Stimulated activated CD4-positive, alpha-beta T cell treated with anti-CD3 and anti-CD28 coated beads, Interleukin-2, amount 100 ng/mL, for 4 hours (primary cell): ENCODE data around the gene NXPH3.
"Not testable (repeated sequence)": the region's sequence is repeated elsewhere in the genome, so short reads cannot be mapped to it uniquely, and the experiment has no call there.

Source experiments
- DNase-seq: peaks from one replicate; pipeline ENCODE4 v3.0.0-alpha.2; 2020; ENCODE audit warnings: low read depth

NXPH3 gene

GRCh38 chr17:49554694-49555494 lies 20.8 kb upstream of the NXPH3 start:
- DNase-seq = no peak

- DNase-seq = no peak
Measured at GRCh38 chr17:49555495-49556222, 20.0 kb upstream of the NXPH3 start.

- DNase-seq = peak; percentile 67
Measured at GRCh38 chr17:49556223-49556943, 19.3 kb upstream of the NXPH3 start.

GRCh38 chr17:49557312-49558024 lies 18.2 kb upstream of the NXPH3 start:
- DNase-seq = peak; percentile 13

- DNase-seq = no peak
Measured at GRCh38 chr17:49564638-49565037, 11.0 kb upstream of the NXPH3 start.

- no peak for DNase-seq
Measured at GRCh38 chr17:49565948-49566491, 9.7 kb upstream of the NXPH3 start.

GRCh38 chr17:49566668-49567071 lies 9.0 kb upstream of the NXPH3 start:
- no peak for DNase-seq

- DNase-seq = no peak
Measured at GRCh38 chr17:49567104-49567521, 8.6 kb upstream of the NXPH3 start.

GRCh38 chr17:49567871-49568694 lies 7.6 kb upstream of the NXPH3 start:
- peak; percentile 65 for DNase-seq

GRCh38 chr17:49568695-49569047 lies 7.0 kb upstream of the NXPH3 start:
- DNase-seq = not testable (repeated sequence)

- DNase-seq = no peak
Measured at GRCh38 chr17:49570540-49571242, 5.0 kb upstream of the NXPH3 start.

GRCh38 chr17:49571283-49571682 lies 4.4 kb upstream of the NXPH3 start:
- no peak for DNase-seq

GRCh38 chr17:49571764-49572163 lies 3.9 kb upstream of the NXPH3 start:
- no peak for DNase-seq

- DNase-seq = no peak
Measured at GRCh38 chr17:49572226-49572625, 3.4 kb upstream of the NXPH3 start.

- DNase-seq = no peak
Measured at GRCh38 chr17:49572806-49573420, 2.8 kb upstream of the NXPH3 start.

- no peak for DNase-seq
Measured at GRCh38 chr17:49573510-49574322, 2.0 kb upstream of the NXPH3 start.

GRCh38 chr17:49574323-49574781 lies 1.3 kb upstream of the NXPH3 start:
- DNase-seq = no peak

GRCh38 chr17:49574945-49575678 lies 559 bp upstream of the NXPH3 start:
- no peak for DNase-seq
